ENCODE results near the gene TMEM18.

Gene TMEM18

DNA sequence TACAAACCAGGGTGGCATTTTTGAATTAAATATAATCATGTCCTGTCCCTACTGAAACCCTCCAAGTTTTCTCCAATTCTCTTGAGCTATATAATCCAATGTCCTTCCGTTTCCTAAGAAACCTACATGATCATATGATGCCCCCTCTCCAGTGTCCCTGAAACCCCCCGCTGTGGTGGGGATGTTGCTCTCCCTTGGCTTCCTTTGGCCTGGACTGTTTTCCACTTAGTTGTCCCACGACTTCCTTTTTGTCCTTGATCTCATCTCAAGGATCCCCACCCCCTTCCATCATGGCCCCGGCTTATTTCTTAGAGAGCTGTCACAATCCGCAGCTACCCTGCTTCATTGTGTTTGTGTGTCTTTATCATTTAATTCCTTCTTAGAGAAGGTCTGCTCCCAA is 43.8 kb downstream of the TMEM18 start:
- no peak for DNase-seq (ENCODE audit: low spot score)

GRCh38 chr2:632471-632870 is 44.7 kb downstream of the TMEM18 start:
- no peak for DNase-seq (ENCODE audit: low spot score)

GRCh38 chr2:631741-632140 is 45.5 kb downstream of the TMEM18 start:
- DNase-seq (ENCODE audit: low spot score): no peak

- DNase-seq (ENCODE audit: low spot score): no peak
Observed at GRCh38 chr2:630451-631320, 46.5 kb downstream of the TMEM18 start.

- no peak for DNase-seq (ENCODE audit: low spot score)
Observed at GRCh38 chr2:629961-630360, 47.2 kb downstream of the TMEM18 start.

DNA sequence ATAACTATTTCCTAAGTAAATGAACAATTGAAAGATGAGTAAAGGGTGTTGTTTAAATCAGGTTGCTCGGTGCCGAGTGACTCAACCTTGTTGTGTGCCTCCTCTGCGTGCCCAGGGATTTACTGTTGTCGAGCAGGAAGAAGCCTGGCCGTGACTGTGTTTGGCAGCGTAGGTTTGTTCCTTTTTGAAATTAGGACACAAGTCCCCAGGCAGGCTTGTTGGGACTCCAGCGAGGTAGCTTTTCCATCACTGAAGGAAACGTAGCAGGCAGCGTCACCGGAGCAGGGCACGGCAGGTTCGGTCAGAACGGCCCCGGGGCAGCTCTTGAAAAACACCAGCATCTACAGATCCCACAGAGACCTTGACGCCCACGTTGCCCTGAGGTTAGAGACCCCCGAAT is 48.6 kb downstream of the TMEM18 start:
- no peak for DNase-seq (ENCODE audit: low spot score)

DNA sequence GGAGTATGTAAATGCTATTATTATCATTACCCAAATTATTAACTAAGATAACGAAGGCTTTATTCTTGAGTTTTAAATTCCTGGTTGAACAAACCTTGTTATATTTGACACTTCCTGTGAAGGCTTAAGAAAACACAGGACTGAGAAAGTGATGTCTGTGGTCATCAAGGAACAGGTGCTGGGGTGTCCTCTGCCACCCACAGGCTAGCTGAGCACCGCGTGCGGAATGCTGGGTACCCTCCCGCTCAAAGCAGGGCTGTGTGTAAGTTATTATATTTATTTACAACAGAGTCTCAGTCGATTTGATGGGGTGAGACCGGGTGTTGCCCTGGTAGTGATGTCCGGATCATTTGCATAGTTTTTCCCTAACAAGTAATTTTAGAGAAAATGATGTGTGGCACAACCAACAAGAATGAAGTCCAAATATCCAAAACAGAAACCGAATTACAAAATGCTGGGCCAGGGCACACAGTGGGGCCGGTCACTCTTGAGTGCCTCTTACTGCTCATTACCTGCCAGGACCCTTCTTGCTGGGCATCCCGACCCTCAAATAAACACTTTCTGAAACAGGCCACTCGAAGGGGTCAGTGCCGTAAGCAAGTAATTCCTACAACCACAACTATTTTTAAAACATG is 49.2 kb downstream of the TMEM18 start:
- no peak for DNase-seq (ENCODE audit: low spot score)

DNA sequence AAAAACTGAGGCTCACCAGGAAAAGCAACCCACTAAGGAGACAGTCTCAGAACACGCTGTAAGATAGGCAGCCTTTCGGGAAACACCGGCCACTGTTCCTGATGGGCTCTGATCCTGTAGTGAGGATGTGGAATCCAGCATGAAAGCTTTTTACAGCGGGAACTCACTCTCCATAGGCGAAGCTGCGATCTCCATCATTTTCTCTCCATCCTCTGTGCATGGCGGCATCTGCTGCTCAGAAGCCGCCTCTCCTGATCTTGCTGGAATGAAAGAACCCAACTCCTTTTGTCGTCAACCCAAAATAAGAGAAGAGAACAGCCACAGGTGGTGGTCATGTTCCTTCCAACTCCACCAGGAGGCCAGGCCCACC is 49.9 kb downstream of the TMEM18 start:
- no peak for DNase-seq (ENCODE audit: low spot score)

- DNase-seq (ENCODE audit: low spot score): no peak
Observed at GRCh38 chr2:626491-627339, 50.5 kb downstream of the TMEM18 start.

DNA sequence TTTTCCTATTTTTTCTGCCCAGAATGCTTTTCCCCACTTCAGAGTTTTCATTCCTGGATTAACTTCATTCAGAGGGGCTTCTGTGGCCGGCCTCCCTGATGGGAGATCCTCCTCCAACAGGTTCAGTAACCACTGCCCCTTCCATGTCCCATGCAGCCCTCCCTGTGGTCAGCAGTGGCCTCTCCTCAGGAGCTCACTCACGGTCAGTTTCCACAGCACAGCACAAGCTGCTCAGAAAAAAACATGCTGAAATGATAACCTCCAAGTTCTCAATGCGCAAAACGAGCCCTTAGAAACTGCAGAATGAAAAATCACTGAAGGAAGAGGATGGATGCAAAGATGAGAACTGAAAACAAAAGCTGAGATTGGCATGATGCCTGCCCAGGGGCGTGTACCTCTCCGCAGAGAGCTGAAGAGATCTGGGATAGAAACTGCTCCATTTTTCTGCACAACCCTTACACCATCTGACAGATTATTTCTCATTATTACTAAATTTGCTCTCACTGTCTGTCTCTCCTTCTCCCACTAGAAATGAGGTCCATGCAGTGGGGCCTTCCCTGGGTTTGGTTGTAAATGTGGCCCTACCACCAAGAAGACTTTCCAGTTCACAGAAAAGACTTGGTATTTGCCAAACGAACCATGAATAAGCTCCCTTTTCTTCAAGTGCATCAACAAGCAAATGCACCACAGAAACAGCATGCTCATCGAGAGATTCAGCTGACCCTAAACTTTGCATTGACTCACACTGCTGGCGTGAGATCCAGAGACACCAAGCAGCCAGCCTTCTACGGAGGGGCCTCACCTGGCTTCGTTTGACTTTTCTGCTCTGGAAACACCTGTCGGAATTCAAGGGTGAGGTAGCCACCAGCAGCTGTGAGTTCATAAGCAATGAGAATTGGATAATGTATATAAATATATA is 51.5 kb downstream of the TMEM18 start:
- no peak for DNase-seq (ENCODE audit: low spot score)

GRCh38 chr2:624551-625347 is 52.5 kb downstream of the TMEM18 start:
- no peak for DNase-seq (ENCODE audit: low spot score)

GRCh38 chr2:624096-624495 is 53.1 kb downstream of the TMEM18 start:
- DNase-seq (ENCODE audit: low spot score): no peak

- DNase-seq (ENCODE audit: low spot score): no peak
Observed at GRCh38 chr2:623130-623922, 53.9 kb downstream of the TMEM18 start.

DNA sequence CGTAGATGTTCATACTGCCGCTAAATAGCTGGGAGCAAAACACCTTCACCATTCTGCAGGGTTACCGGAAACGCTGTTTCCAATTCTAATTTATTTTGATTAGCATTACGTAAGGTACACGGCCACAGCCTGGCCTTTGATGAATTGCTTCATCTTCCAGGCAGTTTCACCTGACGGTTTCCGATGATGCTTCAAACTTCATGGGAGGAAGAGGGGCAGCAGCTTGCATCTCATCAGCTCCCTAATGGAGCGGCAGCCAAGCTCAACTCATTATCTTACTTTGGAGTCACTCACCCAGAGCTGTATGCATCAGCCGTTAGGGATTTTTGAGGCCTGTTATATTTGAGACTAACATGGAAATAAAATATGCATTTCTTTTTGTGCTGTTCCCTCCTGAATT is 54.8 kb downstream of the TMEM18 start:
- DNase-seq (ENCODE audit: low spot score): no peak

DNA sequence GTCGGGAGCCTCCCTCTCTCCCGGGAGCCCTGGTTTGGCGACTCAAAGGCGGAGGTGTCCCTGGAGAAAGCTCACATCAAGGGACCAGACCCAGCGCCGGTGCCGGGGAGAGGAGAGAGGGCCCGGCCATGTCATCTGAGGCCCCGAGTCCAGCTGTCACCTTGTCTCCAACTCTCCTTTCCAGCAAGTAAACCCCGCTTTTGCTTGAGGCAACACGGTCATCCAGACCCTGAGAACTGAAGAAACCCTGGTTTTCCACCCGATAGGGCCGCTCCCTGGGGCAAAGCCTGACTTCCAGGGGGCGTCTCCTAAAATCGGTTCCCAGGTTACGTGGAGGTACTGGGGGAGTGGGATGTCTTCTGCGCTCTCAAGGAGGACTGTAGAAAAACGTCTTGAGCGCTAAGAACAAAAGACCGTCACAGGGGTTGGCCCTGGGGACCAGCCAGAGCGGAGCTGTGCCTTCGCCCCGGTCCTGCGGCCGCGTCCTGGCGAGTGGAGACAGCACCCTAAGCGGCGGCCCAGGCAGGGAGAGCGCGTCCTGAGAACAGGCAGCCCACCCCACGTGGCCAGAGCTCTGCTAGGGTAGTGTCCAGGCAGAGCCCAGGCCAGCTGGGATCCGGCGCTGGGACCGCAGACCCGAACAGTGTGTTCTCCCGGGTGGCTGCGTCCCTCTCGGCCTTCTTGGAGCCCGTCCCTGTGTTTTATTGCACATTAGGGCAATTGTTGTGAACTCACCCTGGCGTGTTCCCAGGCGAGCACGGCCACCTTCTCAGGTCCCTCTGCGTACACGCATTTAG is 55.7 kb downstream of the TMEM18 start:
- DNase-seq (ENCODE audit: low spot score): no peak

DNA sequence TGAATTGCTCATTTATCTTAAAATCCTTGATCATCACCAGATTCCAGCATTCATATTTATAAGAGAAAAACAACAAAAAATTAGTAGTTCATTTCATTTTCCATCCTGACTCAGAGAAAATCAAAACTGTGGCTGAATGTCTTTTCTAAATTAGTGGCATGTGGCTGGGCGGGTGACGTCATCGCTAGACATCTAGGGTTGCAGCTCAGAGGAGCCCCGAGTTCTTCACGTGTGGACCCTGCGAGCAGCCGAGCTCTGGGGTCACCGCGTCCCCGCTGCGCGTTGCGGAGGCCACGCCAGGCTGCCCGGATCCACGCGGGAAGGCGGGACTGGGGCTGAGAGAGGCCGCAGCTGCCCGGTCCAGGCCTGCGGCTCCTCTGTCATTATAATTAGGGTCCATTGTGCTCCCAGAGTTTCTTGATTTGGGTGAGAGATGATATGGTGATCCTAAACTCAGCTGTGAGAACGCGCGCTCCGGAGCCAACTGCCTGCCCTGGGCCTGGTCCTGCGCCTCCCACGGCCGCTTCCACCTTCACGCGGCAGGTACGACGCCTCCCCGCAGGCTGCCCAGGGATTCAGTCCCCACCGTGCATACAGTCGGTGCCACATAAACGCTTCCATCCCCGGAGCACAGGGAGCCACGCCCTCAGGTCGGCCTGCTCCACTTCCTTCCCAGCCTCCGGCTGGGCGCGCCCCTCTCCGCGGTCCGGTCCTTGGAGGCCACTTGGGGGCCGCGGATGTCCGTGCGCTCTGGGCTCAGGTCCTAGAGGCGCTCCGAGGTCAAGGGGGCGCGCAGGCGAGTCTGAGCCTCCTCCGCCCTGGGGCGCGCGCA is 56.5 kb downstream of the TMEM18 start:
- DNase-seq (ENCODE audit: low spot score): no peak

DNA sequence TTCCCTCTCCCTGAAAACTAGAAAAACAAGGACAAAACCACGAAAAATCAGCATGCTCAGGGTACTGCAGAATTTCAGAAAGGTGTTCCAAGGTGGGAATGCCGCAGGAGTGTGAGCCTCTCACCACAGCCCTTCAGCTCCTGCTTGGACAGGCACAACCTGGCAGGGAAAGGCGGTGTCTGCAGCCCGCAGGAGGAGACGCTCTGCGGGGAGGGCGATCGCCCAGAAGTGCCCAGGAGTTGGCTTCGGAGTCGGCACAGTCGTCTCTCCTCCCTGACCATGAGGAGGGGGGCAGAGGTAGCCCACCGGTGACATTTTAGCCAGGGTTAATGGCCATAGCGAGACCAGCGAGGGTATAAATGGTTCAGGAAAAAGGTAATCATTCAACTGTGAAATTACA is 57.2 kb downstream of the TMEM18 start:
- no peak for DNase-seq (ENCODE audit: low spot score)

GRCh38 chr2:618422-618990 is 58.7 kb downstream of the TMEM18 start:
- DNase-seq (ENCODE audit: low spot score): no peak
